Transverse colon (tissue), 3 donors: ENCODE data around the gene ZZZ3.

Experiments used
- POLR2A ChIP-seq: fragments of 450-650 bp; IDR thresholded peaks from one replicate; pipeline ENCODE4 v1.6.1; 2016; ENCODE audit warnings: antibody characterized with exemption, mild to moderate bottlenecking, moderate library complexity
- TF ChIP-seq, protein P1 (sequence below), 5 experiments: fragments of 200-600 bp in 3 of 5; fragments of 450-650 bp in 2 of 5; sonication (generic) in 3 of 5; IDR thresholded peaks; 1 replicate in 2 of 5; 2 replicates in 3 of 5; pipeline ENCODE4 v1.5.1; 2016 to 2017; ENCODE audit warnings: antibody characterized with exemption in 5 of 5, inconsistent platforms in 3 of 5, mild to moderate bottlenecking in 2 of 5, moderate library complexity in 1 of 5

DNA sequence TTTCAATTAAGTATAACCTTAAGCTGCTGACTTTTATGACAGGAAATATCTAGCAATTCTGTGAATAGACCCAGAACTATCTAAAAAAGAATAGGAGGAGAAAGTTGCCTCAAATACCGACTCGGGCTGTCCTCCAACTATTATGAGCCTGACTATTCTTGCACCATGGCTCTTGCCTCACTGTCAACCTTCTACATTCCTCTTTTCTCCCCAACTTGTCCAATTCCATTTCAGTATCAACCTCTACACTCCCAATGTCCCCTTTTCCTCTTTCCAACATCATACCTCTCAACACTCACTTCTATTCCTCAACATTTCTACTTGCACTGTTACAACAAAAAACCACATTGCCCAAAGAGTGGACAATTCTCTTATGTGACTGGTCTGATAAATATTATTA, 2.3 kb downstream of the ZZZ3 start:
- TF ChIP-seq, protein P1, sequence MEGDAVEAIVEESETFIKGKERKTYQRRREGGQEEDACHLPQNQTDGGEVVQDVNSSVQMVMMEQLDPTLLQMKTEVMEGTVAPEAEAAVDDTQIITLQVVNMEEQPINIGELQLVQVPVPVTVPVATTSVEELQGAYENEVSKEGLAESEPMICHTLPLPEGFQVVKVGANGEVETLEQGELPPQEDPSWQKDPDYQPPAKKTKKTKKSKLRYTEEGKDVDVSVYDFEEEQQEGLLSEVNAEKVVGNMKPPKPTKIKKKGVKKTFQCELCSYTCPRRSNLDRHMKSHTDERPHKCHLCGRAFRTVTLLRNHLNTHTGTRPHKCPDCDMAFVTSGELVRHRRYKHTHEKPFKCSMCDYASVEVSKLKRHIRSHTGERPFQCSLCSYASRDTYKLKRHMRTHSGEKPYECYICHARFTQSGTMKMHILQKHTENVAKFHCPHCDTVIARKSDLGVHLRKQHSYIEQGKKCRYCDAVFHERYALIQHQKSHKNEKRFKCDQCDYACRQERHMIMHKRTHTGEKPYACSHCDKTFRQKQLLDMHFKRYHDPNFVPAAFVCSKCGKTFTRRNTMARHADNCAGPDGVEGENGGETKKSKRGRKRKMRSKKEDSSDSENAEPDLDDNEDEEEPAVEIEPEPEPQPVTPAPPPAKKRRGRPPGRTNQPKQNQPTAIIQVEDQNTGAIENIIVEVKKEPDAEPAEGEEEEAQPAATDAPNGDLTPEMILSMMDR (IDR thresholded peaks at IDR 0.05), result no peak
- no peak for TF ChIP-seq POLR2A
